HL-60 (cell line): Measurements from ENCODE around the gene CANT1.

Source experiments
- DNase-seq, 2 experiments: peaks; one replicate each; pipeline ENCODE4 v3.0.0-alpha.2; 2010 to 2020; ENCODE audit warnings: low read depth in 1 of 2, low spot score in 1 of 2
- H3K27ac ChIP-seq: fragments of 250-450 bp; sonication (Bioruptor Pico); replicated peaks from 2 replicates; pipeline ENCODE4 v1.5.1; 2020; ENCODE audit warnings: mild to moderate bottlenecking, moderate library complexity
- H3K27me3 ChIP-seq: fragments of 250-450 bp; sonication (Bioruptor Pico); 2 replicates; pipeline ENCODE4 v1.5.1; 2021; ENCODE audit warnings: mild to moderate bottlenecking, moderate library complexity; ENCODE audit not compliant: insufficient read depth, poor library complexity, severe bottlenecking
- H3K4me3 ChIP-seq: replicated peaks from 2 replicates; pipeline ENCODE4 v1.5.1; 2011; ENCODE audit warnings: mild to moderate bottlenecking, control low read depth, low read length; ENCODE audit not compliant: insufficient read depth
- CTCF ChIP-seq: IDR thresholded peaks from one replicate; pipeline ENCODE4 v1.5.1; 2011; ENCODE audit warnings: low read length, control low read depth, inconsistent platforms; ENCODE audit not compliant: insufficient read depth
- GABPA ChIP-seq: IDR thresholded peaks from 2 replicates; pipeline ENCODE4 v1.6.1; 2012; ENCODE audit warnings: low read depth
- POLR2AphosphoS5 ChIP-seq: IDR thresholded peaks from 2 replicates; pipeline ENCODE4 v1.6.1; 2012; ENCODE audit warnings: low read depth
- REST ChIP-seq: IDR thresholded peaks from 2 replicates; pipeline ENCODE4 v1.6.1; 2012; ENCODE audit warnings: low read depth; ENCODE audit not compliant: insufficient replicate concordance
- SPI1 ChIP-seq: IDR thresholded peaks from 2 replicates; pipeline ENCODE4 v1.6.1; 2012; ENCODE audit warnings: low read depth, mild to moderate bottlenecking, borderline replicate concordance

The CANT1 gene

GRCh38 chr17:78995761-78996451, 13.7 kb downstream of the CANT1 start:
- Histone ChIP-seq H3K4me3 (no peak overlapping the region), H3K27ac (no peak overlapping the region), H3K27me3 (no peaks in the 10 kb centered on the region)
- DNase-seq, result no peak
- no peak for TF ChIP-seq CTCF
- no peak for TF ChIP-seq SPI1
- no peak for TF ChIP-seq REST
- no peak for TF ChIP-seq GABPA
- TF ChIP-seq POLR2AphosphoS5, result no peak

GRCh38 chr17:78995022-78995760, 14.4 kb downstream of the CANT1 start:
- H3K27ac ChIP-seq, result no peak overlapping the region
- no peaks in the 10 kb centered on the region for H3K27me3 ChIP-seq
- TF ChIP-seq CTCF, result no peak
- no peak for TF ChIP-seq REST
- no peak for TF ChIP-seq POLR2AphosphoS5
- DNase-seq, result no peak
- no peak overlapping the region for H3K4me3 ChIP-seq

GRCh38 chr17:78993981-78994671, 15.4 kb downstream of the CANT1 start:
- TF ChIP-seq REST, result no peak
- no peak for TF ChIP-seq POLR2AphosphoS5
- no peak for TF ChIP-seq CTCF
- TF ChIP-seq GABPA, result no peak
- no peak for TF ChIP-seq SPI1
- H3K4me3 ChIP-seq, result no peak overlapping the region
- H3K27ac ChIP-seq, result no peak overlapping the region
- no peaks in the 10 kb centered on the region for H3K27me3 ChIP-seq
- DNase-seq, result no peak
